ENCODE results near the gene GSTA2. TPM values are rescaled to one million over a fixed set of nuclear protein-coding genes. Genes with fewer than 3 reads are reported as not detected.

The GSTA2 gene
- total RNA-seq, 1 donor, result not detected

DNA sequence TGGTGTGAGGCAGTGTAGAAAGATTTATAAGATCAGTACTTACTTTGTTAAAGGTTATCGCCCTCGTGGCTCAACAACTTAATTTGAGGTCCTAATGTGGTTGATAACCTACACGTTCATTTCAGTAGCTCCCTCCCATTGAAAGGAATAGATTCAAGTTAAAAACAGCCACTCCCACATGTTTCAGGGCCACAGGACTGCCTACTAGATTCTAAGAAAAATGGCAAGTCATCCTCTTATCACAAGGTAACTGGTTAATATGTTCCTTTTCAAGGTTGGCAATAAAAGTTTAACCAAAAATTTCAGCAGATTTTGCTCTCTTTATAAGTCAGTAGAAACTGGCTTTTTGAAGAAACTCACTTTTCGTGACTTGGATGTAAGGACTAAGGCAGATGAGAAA lies 17.1 kb downstream of the GSTA2 start:
- no peak overlapping the region for H3K4me3 ChIP-seq (ENCODE audit: low read depth, low read length)
- DNase-seq (ENCODE audit: low read depth), result no peak
- TF ChIP-seq, protein P1, sequence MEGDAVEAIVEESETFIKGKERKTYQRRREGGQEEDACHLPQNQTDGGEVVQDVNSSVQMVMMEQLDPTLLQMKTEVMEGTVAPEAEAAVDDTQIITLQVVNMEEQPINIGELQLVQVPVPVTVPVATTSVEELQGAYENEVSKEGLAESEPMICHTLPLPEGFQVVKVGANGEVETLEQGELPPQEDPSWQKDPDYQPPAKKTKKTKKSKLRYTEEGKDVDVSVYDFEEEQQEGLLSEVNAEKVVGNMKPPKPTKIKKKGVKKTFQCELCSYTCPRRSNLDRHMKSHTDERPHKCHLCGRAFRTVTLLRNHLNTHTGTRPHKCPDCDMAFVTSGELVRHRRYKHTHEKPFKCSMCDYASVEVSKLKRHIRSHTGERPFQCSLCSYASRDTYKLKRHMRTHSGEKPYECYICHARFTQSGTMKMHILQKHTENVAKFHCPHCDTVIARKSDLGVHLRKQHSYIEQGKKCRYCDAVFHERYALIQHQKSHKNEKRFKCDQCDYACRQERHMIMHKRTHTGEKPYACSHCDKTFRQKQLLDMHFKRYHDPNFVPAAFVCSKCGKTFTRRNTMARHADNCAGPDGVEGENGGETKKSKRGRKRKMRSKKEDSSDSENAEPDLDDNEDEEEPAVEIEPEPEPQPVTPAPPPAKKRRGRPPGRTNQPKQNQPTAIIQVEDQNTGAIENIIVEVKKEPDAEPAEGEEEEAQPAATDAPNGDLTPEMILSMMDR (IDR thresholded peaks at IDR 0.05; ENCODE audit: insufficient read depth, low read depth, low read length), result no peak

DNA sequence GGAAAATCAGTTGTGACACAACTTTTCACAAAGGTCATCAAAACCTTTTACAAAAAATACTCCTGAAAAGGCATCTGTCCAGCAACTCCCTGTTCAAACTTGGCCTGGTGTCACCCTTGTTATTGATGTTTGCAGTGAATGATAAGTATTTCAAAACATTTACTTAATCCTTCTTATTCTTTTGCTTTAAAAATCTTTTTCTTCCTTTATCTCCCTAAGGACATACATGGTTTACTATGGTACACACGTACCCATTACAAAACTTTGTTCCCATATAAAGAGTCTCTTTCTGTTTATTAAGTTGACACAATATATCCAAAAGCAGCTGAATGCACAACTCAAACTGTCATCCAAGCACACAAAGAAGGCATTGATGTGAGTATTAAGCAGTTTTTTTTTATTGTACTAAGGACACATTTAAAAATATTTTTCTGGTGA lies 17.5 kb downstream of the GSTA2 start:
- no peak overlapping the region for H3K4me3 ChIP-seq (ENCODE audit: low read depth, low read length)
- DNase-seq (ENCODE audit: low read depth), result no peak
- TF ChIP-seq, protein P1 (IDR thresholded peaks at IDR 0.05; ENCODE audit: insufficient read depth, low read depth, low read length), result no peak

DNA sequence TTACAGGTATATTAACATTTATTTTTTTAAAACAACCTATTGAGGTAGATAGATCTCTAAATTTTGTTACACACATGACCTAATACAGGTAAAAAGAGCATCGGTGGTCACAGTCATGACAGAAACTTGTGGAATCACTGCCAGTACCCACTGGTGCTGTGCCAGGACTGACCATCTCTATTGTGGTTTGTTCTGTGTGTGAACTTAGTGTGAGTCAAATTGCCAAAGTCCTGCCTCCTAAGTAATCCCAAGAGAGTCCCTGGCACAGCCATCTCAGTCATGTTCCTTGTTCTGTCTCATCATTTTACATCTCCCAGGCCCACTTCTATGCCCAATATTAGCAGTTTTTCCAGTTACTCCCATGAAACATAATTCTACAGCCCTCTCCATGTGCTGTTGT lies 21.4 kb downstream of the GSTA2 start:
- no peak for DNase-seq (ENCODE audit: low read depth)
- no peak overlapping the region for H3K4me3 ChIP-seq (ENCODE audit: low read depth, low read length)
- TF ChIP-seq, protein P1 (IDR thresholded peaks at IDR 0.05; ENCODE audit: insufficient read depth, low read depth, low read length), result no peak

DNA sequence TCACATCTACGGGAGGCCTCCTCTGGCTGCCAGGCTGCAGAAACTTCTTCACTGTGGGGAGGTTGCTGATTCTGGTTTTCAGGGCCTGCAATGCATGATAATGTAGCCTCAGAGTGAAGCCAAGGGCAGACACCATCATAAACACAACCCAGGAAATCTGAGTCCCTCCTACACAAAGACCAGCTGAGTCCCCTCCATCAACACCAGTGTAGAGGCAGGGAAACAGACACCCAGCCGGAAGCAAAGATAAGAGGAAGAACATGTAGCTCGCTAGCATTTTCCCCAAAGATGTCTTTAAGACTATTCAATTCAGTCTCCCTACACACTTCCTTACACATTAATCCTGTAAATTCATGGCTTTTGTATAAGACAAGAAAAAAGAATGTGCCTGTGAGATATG lies 23.6 kb downstream of the GSTA2 start:
- TF ChIP-seq, protein P1 (IDR thresholded peaks at IDR 0.05; ENCODE audit: insufficient read depth, low read depth, low read length), result no peak
- no peak for DNase-seq (ENCODE audit: low read depth)

DNA sequence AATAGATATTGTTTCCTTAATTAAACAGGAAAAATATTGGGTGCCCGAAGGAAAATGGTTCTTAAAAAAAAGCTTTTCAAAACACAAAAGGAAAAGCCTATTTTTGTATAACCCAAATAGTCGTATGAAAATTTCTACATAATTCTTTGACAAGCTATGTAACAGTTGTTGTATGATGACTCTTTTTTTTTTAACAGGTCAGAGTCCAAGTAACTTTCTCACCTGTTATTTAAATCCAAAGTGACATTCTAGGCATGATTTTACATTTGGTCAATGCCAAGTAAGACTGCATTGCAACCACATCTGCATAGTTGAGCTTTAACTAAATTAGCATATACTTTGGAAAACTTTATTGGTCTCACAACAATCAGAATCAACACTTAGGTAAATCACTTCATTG lies 24.1 kb downstream of the GSTA2 start:
- no peak overlapping the region for H3K4me3 ChIP-seq (ENCODE audit: low read depth, low read length)
- TF ChIP-seq, protein P1 (IDR thresholded peaks at IDR 0.05; ENCODE audit: insufficient read depth, low read depth, low read length), result no peak
- no peak for DNase-seq (ENCODE audit: low read depth)

More for the DNA sequence above, 23.6 kb downstream of the GSTA2 start:
- no peak overlapping the region for H3K4me3 ChIP-seq (ENCODE audit: low read depth, low read length)

DNA sequence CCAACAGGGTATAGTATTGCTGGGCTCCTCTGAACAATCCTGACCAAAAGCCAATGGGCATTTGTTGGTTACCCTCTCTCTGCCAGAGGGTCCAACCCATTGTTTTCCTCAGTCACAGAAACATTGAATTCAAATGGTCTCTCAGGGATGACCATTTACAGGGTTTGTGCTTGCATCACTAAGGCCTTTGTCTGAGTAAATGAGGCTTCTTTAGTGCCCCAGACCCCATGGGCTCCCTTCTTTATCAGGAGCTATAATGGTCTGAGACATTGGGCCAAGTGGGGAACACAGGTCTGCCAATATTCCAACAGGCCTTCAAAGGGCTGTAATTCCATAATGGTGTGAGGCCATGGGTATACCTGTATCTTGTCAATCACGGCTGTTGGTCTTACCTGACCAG lies 27.1 kb downstream of the GSTA2 start:
- TF ChIP-seq, protein P1 (IDR thresholded peaks at IDR 0.05; ENCODE audit: insufficient read depth, low read depth, low read length), result no peak
- no peak for DNase-seq (ENCODE audit: low read depth)
- no peak overlapping the region for H3K4me3 ChIP-seq (ENCODE audit: low read depth, low read length)

DNA sequence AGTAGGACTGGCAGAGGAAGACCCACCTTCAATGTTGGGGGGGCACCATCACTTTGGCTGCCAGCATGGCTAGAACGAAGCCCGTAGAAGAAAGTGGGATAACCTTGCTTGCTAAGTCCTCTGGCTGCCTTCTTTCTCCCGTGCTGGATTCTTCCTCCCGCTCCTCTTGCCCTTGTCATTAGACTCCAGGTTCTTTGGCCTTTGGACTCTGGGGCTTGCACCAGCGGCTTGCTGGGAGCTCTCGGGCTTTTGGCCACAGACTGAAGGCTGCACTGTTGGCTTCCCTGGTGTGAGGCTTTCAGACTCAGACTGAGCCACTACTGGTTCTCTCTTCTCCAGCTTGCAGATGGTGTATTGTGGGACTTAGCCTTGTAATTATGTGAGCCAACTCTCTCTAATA lies 28.2 kb downstream of the GSTA2 start:
- no peak for DNase-seq (ENCODE audit: low read depth)
- H3K4me3 ChIP-seq (ENCODE audit: low read depth, low read length), result no peak overlapping the region
- TF ChIP-seq, protein P1 (IDR thresholded peaks at IDR 0.05; ENCODE audit: insufficient read depth, low read depth, low read length), result no peak

Measured in fibroblast of villous mesenchyme (primary cell).